Stimulated activated CD8-positive, alpha-beta memory T cell treated with anti-CD3 and anti-CD28 coated beads, Interleukin-15, amount 100 ng/mL, for 24 hours (primary cell): Measurements from ENCODE around the gene PEX14.

ENCODE experiments used
- DNase-seq: peaks from one replicate; pipeline ENCODE4 v3.0.0-alpha.2; 2020; ENCODE audit warnings: low read depth

Gene PEX14

GRCh38 chr1:10620776-10621175, 146.0 kb downstream of the PEX14 start:
- no peak for DNase-seq

- no peak for DNase-seq
These were observed 147.2 kb downstream of the PEX14 start for GRCh38 chr1:10621906-10622305.

GRCh38 chr1:10622910-10623685, 148.3 kb downstream of the PEX14 start:
- no peak for DNase-seq

GRCh38 chr1:10623686-10624145, 149.0 kb downstream of the PEX14 start:
- no peak for DNase-seq

GRCh38 chr1:10624256-10625050, 149.7 kb downstream of the PEX14 start:
- DNase-seq = no peak

GRCh38 chr1:10625076-10625475, 150.3 kb downstream of the PEX14 start:
- no peak for DNase-seq

GRCh38 chr1:10625554-10625953, 150.8 kb downstream of the PEX14 start:
- DNase-seq = no peak

GRCh38 chr1:10626131-10626731, 151.5 kb downstream of the PEX14 start:
- DNase-seq = no peak

GRCh38 chr1:10626791-10627410, 152.2 kb downstream of the PEX14 start:
- DNase-seq = no peak

- no peak for DNase-seq
These were observed 153.9 kb downstream of the PEX14 start for GRCh38 chr1:10628685-10629084.

- no peak for DNase-seq
These were observed 154.5 kb downstream of the PEX14 start for GRCh38 chr1:10629091-10629815.

- no peak for DNase-seq
These were observed 155.2 kb downstream of the PEX14 start for GRCh38 chr1:10629816-10630571.

- DNase-seq = no peak
These were observed 155.9 kb downstream of the PEX14 start for GRCh38 chr1:10630661-10631120.

GRCh38 chr1:10631121-10631810, 156.5 kb downstream of the PEX14 start:
- DNase-seq = no peak

- no peak for DNase-seq
These were observed 157.3 kb downstream of the PEX14 start for GRCh38 chr1:10631811-10632593.

- DNase-seq = no peak
These were observed 157.9 kb downstream of the PEX14 start for GRCh38 chr1:10632691-10633090.

- DNase-seq = no peak
These were observed 158.7 kb downstream of the PEX14 start for GRCh38 chr1:10633416-10633815.

- no peak for DNase-seq
These were observed 159.3 kb downstream of the PEX14 start for GRCh38 chr1:10634075-10634427.

- no peak for DNase-seq
These were observed 159.8 kb downstream of the PEX14 start for GRCh38 chr1:10634428-10635084.
